HCT116 (cell line): ENCODE data around the gene LMO7. TPM values are rescaled to one million over a fixed set of nuclear protein-coding genes. Genes with fewer than 3 reads are reported as not detected.

Experiments
- ATAC-seq: fragments of 200-7000 bp; cut with Tn5 transposase; 2 replicates; pipeline ENCODE4 v1.9.1; 2020; ENCODE audit warnings: mild to moderate bottlenecking, moderate library complexity
- BruUV-seq: library from RNA; stranded (reverse); fragments of 400-500 nt; replicated peaks from 2 replicates; lab custom pipeline; 2021; lab: Mats Ljungman, UMichigan
- CTCF ChIA-PET: fragments of 300-600 bp; sonication (Branson Sonifier 250); formaldehyde crosslinking; loops from one replicate; lab custom pipeline; 2021; ENCODE audit warnings: antibody characterized with exemption; lab: Charles Lee
- POLR2A ChIA-PET: fragments of 300-600, 350-600 bp; sonication (Branson Sonifier 250); formaldehyde crosslinking; loops from one replicate; lab custom pipeline; 2021; ENCODE audit warnings: antibody characterized with exemption; lab: Charles Lee
- RAD21 ChIA-PET, 2 experiments: fragments of 300-600 bp; sonication (Branson Sonifier 250); formaldehyde crosslinking; loops; one replicate each; lab custom pipeline; 2023; ENCODE audit warnings: low total read pairs in 2 of 2; ENCODE audit not compliant: uncharacterized antibody in 2 of 2, unreplicated experiment in 2 of 2, low non-redundant PET in 1 of 2; lab: Charles Lee
- DNase-seq: peaks from one replicate; pipeline ENCODE4 v3.0.0-alpha.2; 2010; ENCODE audit warnings: low read depth, low spot score
- H2AFZ ChIP-seq: fragments of 200-600 bp; shearing (Covaris generic), sonication (generic); 2 replicates; pipeline ENCODE4 v1.6.1; 2017; ENCODE audit warnings: low read depth, mixed run types, mixed read lengths, antibody characterized with exemption, low read length; ENCODE audit not compliant: poor library complexity, severe bottlenecking
- H3K27ac ChIP-seq: 2 replicates; pipeline ENCODE4 v1.5.1; 2012; ENCODE audit warnings: low read depth, low read length
- H3K27me3 ChIP-seq: fragments of 200-600 bp; sonication (generic); 2 replicates; pipeline ENCODE4 v1.6.1; 2016; ENCODE audit warnings: mixed run types, low read length, mixed read lengths; ENCODE audit not compliant: insufficient read depth
- H3K36me3 ChIP-seq, 2 experiments: fragments of 200-500 bp in 1 of 2; fragments of 200-600 bp in 1 of 2; sonication (Bioruptor generic) in 1 of 2; sonication (generic) in 1 of 2; 2 replicates each; pipeline versions ENCODE4 v1.5.1 to v1.6.1; 2014 to 2016; ENCODE audit warnings: low read length in 2 of 2, inconsistent platforms in 1 of 2, mixed read lengths in 1 of 2, mixed run types in 1 of 2; ENCODE audit not compliant: insufficient read depth in 2 of 2, control insufficient read depth in 1 of 2
- H3K4me1 ChIP-seq, 2 experiments: fragments of 200-600 bp in 1 of 2; sonication (generic) in 1 of 2; 2 replicates each; pipeline versions ENCODE4 v1.5.1 to v1.6.1; 2012 to 2017; ENCODE audit warnings: low read length in 2 of 2, inconsistent platforms in 1 of 2, mild to moderate bottlenecking in 1 of 2, mixed read lengths in 1 of 2, mixed run types in 1 of 2, moderate library complexity in 1 of 2; ENCODE audit not compliant: insufficient read depth in 2 of 2, control insufficient read depth in 1 of 2
- H3K4me2 ChIP-seq: fragments of 200-600 bp; sonication (generic); 2 replicates; pipeline ENCODE4 v1.6.1; 2017; ENCODE audit warnings: mixed run types, low read length, mixed read lengths
- H3K4me3 ChIP-seq, 2 experiments: fragments of 200-600 bp in 1 of 2; sonication (generic) in 1 of 2; replicated peaks in 1 of 2; 2 replicates each; pipeline ENCODE4 v1.5.1; 2011 to 2016; ENCODE audit warnings: low read length in 2 of 2, control low read depth in 1 of 2, low read depth in 1 of 2, mild to moderate bottlenecking in 1 of 2, mixed read lengths in 1 of 2, mixed run types in 1 of 2
- H3K79me2 ChIP-seq: fragments of 200-600 bp; sonication (generic); 2 replicates; pipeline ENCODE4 v1.6.1; 2017; ENCODE audit warnings: mild to moderate bottlenecking, mixed run types, low read length, moderate library complexity, mixed read lengths; ENCODE audit not compliant: insufficient read depth
- H3K9ac ChIP-seq: fragments of 200-600 bp; sonication (generic); 2 replicates; pipeline ENCODE4 v1.6.1; 2016; ENCODE audit warnings: low read length, mixed read lengths
- H3K9me2 ChIP-seq: fragments of 200-600 bp; sonication (generic), shearing (Covaris generic); 2 replicates; pipeline ENCODE4 v1.6.1; 2017; ENCODE audit warnings: mixed run types, mild to moderate bottlenecking, moderate library complexity; ENCODE audit not compliant: insufficient read depth
- H3K9me3 ChIP-seq, 2 experiments: fragments of 200-500 bp in 1 of 2; fragments of 200-600 bp in 1 of 2; sonication (Bioruptor generic) in 1 of 2; sonication (generic) in 1 of 2; 2 replicates each; pipeline ENCODE4 v1.6.1; 2014 to 2017; ENCODE audit warnings: low read length in 2 of 2, mixed read lengths in 2 of 2, inconsistent platforms in 1 of 2, low read depth in 1 of 2, mild to moderate bottlenecking in 1 of 2, mixed run types in 1 of 2, moderate library complexity in 1 of 2; ENCODE audit not compliant: control insufficient read depth in 1 of 2, insufficient read depth in 1 of 2
- H4K20me1 ChIP-seq: fragments of 200-600 bp; sonication (generic), shearing (Covaris generic); 2 replicates; pipeline ENCODE4 v1.6.1; 2017; ENCODE audit warnings: mixed run types, mild to moderate bottlenecking, moderate library complexity; ENCODE audit not compliant: insufficient read depth
- CTCF ChIP-seq, 3 experiments: fragments of 200-600 bp in 1 of 3; sonication (generic) in 1 of 3; IDR thresholded peaks in 2 of 3; conservative IDR thresholded peaks in 1 of 3; 2 replicates each; pipeline ENCODE4 v1.5.1; 2012 to 2017; ENCODE audit warnings: low read depth in 2 of 3, low read length in 2 of 3, antibody characterized with exemption in 1 of 3, borderline replicate concordance in 1 of 3, control low read depth in 1 of 3, mild to moderate bottlenecking in 1 of 3, mixed read lengths in 1 of 3, mixed run types in 1 of 3, moderate library complexity in 1 of 3; ENCODE audit not compliant: insufficient read depth in 1 of 3
- EGR1 ChIP-seq: IDR thresholded peaks from 2 replicates; pipeline ENCODE4 v1.6.1; 2012; ENCODE audit warnings: low read depth
- EZH2phosphoT487 ChIP-seq: fragments of 200-600 bp; IDR thresholded peaks from 2 replicates; pipeline ENCODE4 v1.6.1; 2018; ENCODE audit warnings: antibody characterized with exemption, borderline replicate concordance
- REST ChIP-seq: IDR thresholded peaks from 2 replicates; pipeline ENCODE4 v1.6.1; 2012; ENCODE audit warnings: low read depth
- TCF7L2 ChIP-seq: IDR thresholded peaks from 2 replicates; pipeline ENCODE4 v1.7.0; 2011; ENCODE audit warnings: borderline replicate concordance, inconsistent platforms; ENCODE audit not compliant: insufficient read depth, insufficient read length; ENCODE audit errors: extremely low read depth
- YY1 ChIP-seq: IDR thresholded peaks from 2 replicates; pipeline ENCODE4 v1.6.1; 2011; ENCODE audit warnings: low read length, low read depth, moderate library complexity, mild to moderate bottlenecking; ENCODE audit not compliant: insufficient replicate concordance; ENCODE audit errors: extremely low read depth
- ZNF274 ChIP-seq: fragments of 200-500 bp; sonication (Bioruptor generic); IDR thresholded peaks from 2 replicates; pipeline ENCODE4 v1.6.1; 2014; ENCODE audit warnings: mild to moderate bottlenecking, low read depth, low read length, inconsistent platforms
- intact Hi-C: fragments of 100-400 bp; cut with micrococcal nuclease; formaldehyde crosslinking; loops from 2 replicates; pipeline ENCODE4 v1.10.0; 2022
- total RNA-seq: library from RNA; stranded (reverse); gene quantifications from one replicate; pipeline ENCODE4 v1.2.1, GENCODE V29; 2021; ENCODE audit not compliant: unreplicated experiment

The LMO7 gene
- total RNA-seq, 1 experiment from 2014 or later, result 8.1 TPM

GRCh38 chr13:75647126-75647784 lies 11.1 kb downstream of the LMO7 start:
- H3K9me2 ChIP-seq, result no peaks in the 10 kb centered on the region
- H3K79me2 ChIP-seq, result no peaks in the 10 kb centered on the region
- CTCF ChIA-PET, result no interaction called here
- intact Hi-C loops, result no loop called here
- H3K9me3 ChIP-seq, result no peaks in the 10 kb centered on the region
- H3K4me3 ChIP-seq, result no peak overlapping the region
- DNase-seq (no peak), ATAC-seq (no peak)
- no peak for TF ChIP-seq EZH2phosphoT487
- no peak for TF ChIP-seq CTCF (IDR thresholded peaks at IDR 0.05 in 2 of 3, conservative IDR thresholded peaks at IDR 0.05 in 1 of 3; ENCODE audit: borderline replicate concordance in 1 of 3, insufficient read depth in 1 of 3, low read depth in 2 of 3, low read length in 2 of 3)
- no peak for TF ChIP-seq ZNF274
- H3K4me2 ChIP-seq, result no peak overlapping the region
- H3K9ac ChIP-seq, result no peak overlapping the region
- H4K20me1 ChIP-seq, result no peaks in the 10 kb centered on the region
- H3K4me1 ChIP-seq, result no peaks in the 10 kb centered on the region
- no peaks in the 10 kb centered on the region for H3K36me3 ChIP-seq
- no peak overlapping the region for H3K27ac ChIP-seq
- no peak overlapping the region for H2AFZ ChIP-seq
- BruUV-seq, result no TSS peak
- no peaks in the 10 kb centered on the region for H3K27me3 ChIP-seq
- RAD21 ChIA-PET, result no interaction called here
- POLR2A ChIA-PET, result no interaction called here

GRCh38 chr13:75648446-75648845 lies 12.3 kb downstream of the LMO7 start:
- H4K20me1 ChIP-seq, result no peaks in the 10 kb centered on the region
- no peaks in the 10 kb centered on the region for H3K4me1 ChIP-seq
- TF ChIP-seq TCF7L2 (no peak), ZNF274 (no peak), YY1 (no peak), EGR1 (no peak), CTCF (IDR thresholded peaks at IDR 0.05 in 2 of 3, conservative IDR thresholded peaks at IDR 0.05 in 1 of 3; ENCODE audit: borderline replicate concordance in 1 of 3, insufficient read depth in 1 of 3, low read depth in 2 of 3, low read length in 2 of 3) (no peak), REST (no peak)
- no peak overlapping the region for H3K4me3 ChIP-seq
- no peaks in the 10 kb centered on the region for H3K9me2 ChIP-seq
- H3K27ac ChIP-seq, result no peak overlapping the region
- CTCF ChIA-PET, result no interaction called here
- H3K27me3 ChIP-seq, result no peaks in the 10 kb centered on the region
- intact Hi-C loops, result no loop called here
- BruUV-seq, result no TSS peak
- no peaks in the 10 kb centered on the region for H3K36me3 ChIP-seq
- ATAC-seq (no peak), DNase-seq (no peak)
- no peaks in the 10 kb centered on the region for H3K79me2 ChIP-seq
- H3K9me3 ChIP-seq, result no peaks in the 10 kb centered on the region
- H3K9ac ChIP-seq, result no peak overlapping the region
- H2AFZ ChIP-seq, result no peak overlapping the region
- H3K4me2 ChIP-seq, result no peak overlapping the region
- RAD21 ChIA-PET, result no interaction called here
- POLR2A ChIA-PET, result no interaction called here
